HG03521 (cell line): ENCODE measurements around the gene LGALS7.
"Not testable (repeated sequence)": the region's sequence is repeated elsewhere in the genome, so short reads cannot be mapped to it uniquely, and the experiment has no call there.

Experiments
- ATAC-seq: cut with Tn5 transposase; IDR thresholded peaks from one replicate; pipeline ENCODE4 v1.9.1; 2021; ENCODE audit warnings: mild to moderate bottlenecking, moderate library complexity; ENCODE audit not compliant: unreplicated experiment

LGALS7 gene

DNA sequence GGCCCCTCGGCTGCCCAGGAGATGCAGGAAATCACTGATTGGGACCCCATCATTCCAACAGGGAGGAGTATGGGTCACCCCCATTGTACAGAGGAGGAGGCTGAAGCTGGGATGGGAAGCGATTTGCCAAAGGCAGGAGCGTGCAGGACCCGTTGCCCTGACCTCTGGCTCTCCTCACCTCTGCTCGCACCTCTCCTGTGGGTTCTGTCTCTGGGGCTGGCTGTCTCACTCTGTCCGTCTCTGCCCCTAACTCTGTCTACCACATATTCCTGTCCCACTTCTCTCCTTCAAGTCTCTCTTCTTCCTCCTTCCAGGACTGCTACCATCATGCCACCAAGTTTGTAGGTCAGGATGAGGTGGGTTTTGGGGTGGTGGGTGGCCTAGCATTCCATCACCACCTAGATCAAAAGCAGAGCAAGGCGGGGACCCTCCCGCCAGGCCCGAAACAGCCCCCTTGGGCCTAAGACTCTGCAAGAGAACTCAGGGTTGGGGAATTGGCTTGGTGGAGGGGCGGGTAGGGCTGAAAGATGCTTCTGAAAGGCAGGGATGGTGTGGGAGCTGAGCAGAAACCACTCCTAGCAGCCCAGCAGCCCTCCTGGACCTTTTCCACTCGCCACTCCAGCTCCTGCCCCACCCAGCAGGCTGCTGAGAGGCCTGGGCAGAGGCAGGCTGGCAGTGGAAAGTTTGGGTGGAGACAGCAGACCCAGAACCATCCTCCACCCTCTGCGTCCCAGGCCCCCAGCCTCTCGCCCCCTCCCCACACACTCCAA, 1.0 kb upstream of the LGALS7 start:
- no peak for ATAC-seq

GRCh38 chr19:38771569-38771968, 1.7 kb downstream of the LGALS7 start:
- not testable (repeated sequence) for ATAC-seq

- not testable (repeated sequence) for ATAC-seq
Measured at GRCh38 chr19:38770949-38771275, 2.4 kb downstream of the LGALS7 start.

DNA sequence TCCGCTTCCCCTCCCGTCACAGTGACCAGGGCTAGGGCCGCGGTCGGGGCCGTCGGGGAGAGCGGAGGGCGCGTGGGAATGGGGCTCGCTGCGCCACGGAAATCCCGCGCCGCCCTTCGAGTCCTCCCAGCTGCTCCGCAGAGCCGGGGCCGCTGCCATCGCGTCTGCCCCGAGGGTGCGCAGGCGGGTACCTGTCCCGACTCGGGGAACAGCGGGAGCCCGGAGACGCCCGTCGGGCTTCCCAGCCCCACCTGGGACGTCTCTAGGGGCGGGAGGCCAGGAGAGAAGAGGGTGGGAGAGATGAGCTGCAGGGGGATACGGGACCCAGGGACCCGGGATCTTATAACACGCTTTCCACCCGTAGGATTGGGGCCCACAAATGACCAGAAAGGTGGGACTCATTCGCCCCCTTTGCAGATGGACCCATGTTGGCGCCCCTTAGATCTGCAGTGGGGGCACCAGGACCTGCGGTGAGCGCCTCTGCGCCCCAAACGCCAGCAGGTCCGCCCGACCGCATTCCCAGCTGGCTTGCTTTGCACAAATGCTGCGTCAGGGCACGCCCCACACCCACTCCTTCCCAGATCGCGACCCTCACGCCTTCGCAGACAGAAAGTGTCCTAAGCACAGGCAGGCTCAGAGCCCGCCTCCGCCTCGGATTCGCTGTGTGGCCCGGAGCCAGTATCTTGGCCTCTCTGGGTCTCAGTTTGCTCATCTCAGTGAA, 2.9 kb downstream of the LGALS7 start:
- not testable (repeated sequence) for ATAC-seq

DNA sequence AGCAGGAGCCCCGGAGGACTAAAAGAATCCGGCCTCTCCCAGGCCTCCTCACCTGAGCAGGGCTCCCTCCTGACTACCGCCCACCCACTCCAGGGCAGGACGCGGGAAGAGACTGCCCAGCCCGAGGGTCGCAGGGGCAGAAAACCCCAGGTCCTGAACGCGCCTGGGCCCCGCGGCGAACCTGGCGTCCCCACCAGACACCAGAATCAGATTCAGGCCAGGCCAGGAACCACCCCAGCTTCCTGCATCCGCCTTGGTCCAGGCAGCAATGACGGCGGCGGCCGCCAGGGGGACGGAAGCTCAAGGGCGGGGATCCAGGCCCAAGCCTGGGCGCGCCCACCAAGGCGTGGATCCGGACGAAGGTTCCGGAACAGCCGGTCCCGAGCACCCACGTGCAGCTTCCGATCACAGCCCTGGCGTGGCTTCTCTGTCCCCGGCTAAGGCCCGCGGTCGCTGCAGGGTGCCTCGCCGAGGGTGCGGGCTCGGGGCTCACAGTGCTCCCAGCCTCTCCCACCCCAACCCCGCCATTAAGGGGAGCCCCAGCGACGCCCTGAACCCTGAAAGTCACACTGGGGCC, 3.6 kb downstream of the LGALS7 start:
- peak; percentile 54 for ATAC-seq

DNA sequence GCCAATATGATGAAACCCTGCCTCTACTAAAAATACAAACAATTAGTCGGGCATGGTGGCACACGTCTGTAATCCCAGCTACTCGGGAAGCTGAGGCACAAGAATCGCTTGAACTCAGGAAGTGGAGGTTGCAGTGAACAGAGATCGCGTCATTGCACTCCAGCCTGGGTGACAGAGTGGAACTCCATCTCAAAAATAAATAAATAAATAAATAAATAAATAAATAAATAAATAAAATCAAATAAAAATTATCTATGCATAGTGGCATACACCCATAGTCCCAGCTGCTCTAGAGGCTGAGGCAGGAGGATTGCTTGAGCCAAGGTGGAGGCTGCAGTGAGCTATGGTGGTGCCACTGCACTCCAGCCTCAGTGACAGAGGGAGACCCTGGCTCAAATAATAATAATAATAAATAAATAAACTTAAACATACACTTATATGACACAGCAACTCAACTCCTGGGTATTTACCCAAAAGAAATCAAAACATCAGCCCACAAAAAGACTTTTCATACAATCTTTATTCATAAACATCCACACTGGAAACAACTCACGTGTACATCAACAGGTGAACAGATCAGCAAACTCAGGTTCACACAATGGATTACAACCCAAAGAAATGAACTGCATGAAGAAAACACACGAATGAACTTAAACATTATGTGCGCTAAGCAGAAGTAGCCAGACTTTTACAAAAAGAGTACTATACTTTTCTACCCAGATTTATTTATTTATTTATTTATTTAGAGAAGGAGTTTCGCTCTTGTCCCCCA, 6.9 kb downstream of the LGALS7 start:
- ATAC-seq: no peak

DNA sequence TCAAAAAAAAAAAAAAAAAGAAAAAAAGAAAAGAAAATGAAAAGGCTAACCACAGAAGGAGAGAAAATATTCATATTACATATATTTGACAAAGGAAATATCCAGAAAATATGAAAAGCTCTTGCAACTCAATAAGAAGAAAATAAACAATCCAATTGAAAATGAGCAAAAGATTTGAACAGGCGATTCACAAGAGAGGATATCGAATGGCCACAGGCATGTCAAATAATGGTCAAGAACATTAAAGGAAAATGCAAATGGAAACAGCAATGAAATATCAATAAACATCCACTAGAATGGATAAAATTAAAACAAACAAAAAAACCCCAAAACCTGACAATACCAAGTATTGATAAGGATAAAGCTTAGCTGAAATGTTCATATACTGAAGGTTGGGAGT, 8.1 kb downstream of the LGALS7 start:
- no peak for ATAC-seq

DNA sequence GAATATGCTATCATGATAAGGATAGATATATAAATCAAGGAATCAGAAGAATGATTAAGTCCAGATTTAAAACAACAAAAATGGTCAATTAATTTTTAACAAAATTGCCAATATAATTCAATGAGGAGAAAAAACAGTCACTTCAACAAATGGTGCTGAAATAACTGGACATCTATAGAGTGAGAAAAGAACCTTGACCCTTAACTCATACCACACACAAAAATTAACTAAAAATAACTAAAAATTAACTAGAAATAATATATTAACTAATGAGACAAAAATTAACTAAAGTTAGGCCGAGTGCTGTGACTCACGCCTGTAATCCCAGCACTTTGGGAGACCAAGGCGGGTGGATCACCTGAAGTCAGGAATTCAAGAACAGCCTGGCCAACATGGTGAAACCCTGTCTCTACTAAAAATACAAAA, 9.5 kb downstream of the LGALS7 start:
- no peak for ATAC-seq

GRCh38 chr19:38761884-38762389, 11.4 kb downstream of the LGALS7 start:
- ATAC-seq: not testable (repeated sequence)

DNA sequence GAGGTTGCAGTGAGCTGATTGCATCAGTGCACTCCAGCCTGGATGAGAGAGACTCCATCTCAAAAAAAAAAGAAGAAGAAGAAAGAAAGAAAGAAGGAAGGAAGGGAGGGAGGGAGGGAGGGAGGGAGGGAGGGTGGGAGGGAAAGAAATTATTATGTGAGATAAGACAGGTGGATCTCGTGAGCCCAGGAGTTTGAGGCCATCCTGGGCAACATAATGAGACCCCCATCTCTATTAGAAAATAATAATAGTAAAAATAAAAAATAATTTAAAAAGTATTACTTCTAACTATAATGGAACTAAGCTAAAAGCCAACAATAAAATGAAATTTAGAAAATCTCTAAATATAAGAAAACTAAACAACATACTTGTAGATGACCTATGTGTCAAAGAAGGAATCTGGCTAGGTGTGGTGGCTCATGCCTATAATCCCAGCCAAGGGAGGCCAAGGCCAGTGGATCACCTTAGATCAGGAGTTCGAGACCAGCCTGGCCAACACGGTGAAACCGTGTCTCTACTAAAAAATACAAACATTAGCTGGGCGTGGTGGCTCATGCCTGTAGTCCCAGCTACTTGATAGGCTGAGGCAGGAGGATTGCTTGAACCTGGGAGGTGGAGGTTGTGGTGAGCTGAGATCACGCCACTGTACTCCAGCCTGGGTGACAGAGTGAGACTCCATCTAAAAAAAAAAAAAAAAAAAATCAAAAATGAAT, 12.4 kb downstream of the LGALS7 start:
- ATAC-seq: not testable (repeated sequence)

DNA sequence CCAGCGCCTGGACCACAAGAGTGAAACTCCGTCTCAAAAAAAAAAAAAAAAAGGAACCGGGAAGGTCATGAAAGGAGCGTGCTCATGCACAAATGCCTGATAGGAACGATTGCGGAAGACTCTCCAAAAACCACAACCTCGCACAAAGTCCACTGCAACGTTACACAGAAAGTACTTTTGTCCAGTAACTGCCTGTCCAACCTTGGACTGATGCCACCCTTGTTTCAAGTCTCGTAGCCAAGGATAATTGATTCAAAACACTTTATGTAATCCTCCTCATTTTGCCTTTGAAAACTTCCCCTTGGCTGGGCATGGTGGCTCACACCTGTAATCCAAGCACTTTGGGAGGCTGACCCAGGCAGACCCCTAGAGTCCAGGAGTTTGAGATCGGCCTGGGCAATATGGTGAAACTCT, 13.7 kb downstream of the LGALS7 start:
- ATAC-seq: no peak

GRCh38 chr19:38754196-38754595, 19.1 kb downstream of the LGALS7 start:
- ATAC-seq: not testable (repeated sequence)

- ATAC-seq: not testable (repeated sequence)
Measured at GRCh38 chr19:38753783-38754182, 19.5 kb downstream of the LGALS7 start.

DNA sequence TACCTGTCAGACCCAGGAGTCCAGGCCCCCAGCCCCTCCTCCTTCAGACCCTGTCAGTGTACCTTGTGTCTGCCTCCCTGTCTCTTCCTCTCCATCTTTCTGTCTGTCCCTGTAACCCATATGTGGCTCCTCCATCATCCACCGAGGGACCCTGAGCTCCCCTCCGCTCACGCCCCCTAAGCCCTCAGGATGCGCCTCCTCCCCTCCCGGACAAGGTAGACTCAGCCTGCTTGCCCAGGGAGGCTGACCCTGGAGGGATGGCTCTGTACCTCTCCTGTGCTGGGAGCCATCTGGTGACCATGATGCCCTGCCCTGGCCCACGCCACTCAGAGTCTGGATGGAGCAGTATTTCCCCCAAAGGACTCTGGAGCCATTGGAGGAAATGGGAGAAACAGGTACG, 28.0 kb downstream of the LGALS7 start:
- ATAC-seq: no peak

DNA sequence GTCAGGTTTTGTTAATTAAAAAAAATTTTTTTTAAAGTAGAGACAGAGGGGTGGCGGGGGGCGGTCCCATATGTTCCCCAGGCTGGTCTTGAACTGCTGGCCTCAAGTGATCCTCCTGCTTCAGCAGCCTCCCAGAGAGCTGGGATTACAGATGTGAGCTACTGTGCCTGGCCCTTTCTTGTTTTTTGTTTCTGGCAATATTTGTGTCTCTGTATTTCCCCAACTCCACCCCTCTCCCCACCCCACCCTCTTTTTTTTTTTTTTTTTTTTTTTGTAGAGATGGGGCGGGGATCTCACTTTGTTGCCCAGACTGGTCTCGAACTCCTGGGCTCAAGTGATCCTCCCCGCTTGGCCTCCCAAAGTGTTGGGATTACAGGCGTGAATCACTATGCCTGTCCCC, 28.4 kb downstream of the LGALS7 start:
- no peak for ATAC-seq

DNA sequence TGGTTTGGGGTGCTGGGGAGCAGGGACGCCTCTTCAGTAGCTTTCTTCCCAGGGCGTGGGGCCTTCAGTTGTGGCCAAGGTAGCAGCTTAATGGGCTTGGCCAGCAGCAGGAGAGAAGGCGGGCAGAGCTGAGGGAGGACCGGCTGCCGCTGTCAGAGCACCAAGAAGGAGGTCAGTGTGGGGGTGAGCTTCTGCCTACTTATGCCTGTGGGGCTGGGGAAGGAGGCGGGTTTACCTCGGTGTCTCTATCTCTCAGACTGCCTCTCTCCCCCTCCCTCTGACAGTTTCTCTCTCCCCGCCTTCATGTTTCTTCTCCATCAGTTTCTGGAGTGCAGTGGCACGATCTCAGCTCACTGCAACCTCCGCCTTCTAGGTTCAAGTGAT, 29.0 kb downstream of the LGALS7 start, which contains the start of gene CAPN12:
Gene CAPN12, minus strand, starts transcription at position 177 of the 384 bp plus-strand sequence. CDS start 309 bp downstream, outside the sequence.
- ATAC-seq: no peak

GRCh38 chr19:38743394-38744297, 29.7 kb downstream of the LGALS7 start:
- no peak for ATAC-seq

DNA sequence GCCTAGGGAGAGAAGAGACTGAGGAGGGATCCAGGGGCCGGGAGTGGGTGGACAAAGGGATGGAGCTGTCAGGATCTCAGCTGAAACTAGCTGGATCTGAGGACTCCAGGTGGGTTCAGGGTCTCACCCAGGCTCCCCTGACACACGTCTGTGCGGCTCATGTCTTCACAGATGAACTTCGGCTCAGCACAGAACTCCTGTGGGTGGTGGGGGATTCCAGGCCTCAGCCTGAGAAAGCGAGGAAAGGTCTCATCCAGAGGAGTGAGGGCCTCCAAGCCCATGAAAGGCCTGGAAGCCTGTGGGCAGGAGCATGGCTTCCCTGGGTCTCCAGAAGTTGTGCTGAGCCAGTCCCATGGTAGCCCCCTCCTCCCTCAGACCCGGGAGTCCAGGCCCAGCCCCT, 30.4 kb downstream of the LGALS7 start:
- ATAC-seq: no peak

DNA sequence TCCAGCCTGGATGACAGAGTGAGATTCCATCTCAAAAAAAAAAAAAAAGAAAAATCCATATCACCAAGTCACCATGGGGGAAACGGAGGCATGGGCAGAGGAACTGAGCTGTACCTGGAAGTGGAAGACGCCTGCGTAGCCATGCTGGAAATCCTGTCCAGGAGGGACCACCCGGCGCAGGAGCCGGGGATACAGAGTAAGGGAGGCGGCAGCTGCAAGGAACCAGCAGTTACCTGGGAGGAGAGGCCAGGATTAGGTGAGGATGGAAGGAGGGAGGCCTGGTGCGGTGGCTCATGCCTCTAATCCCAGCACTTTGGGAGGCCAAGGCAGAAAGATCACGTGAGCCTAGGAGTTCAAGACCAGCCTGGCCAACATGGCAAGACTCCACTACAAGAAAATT, 31.0 kb downstream of the LGALS7 start:
- no peak for ATAC-seq
